Stimulated activated CD4-positive, alpha-beta T cell treated with anti-CD3 and anti-CD28 coated beads, Interleukin-1b, Interleukin-23, amount 100 ng/mL, for 4 hours (primary cell): ENCODE results near the gene TRIM41.
A peak's percentile ranks its signal among the peaks of the same experiment; 100 is the strongest.
"Not testable (repeated sequence)": the region's sequence is repeated elsewhere in the genome, so short reads cannot be mapped to it uniquely, and the experiment has no call there.

Source experiments
- DNase-seq, 2 donors: peaks; one replicate each; pipeline ENCODE4 v3.0.0-alpha.2; 2020; ENCODE audit warnings: low read depth in 2 of 2

The TRIM41 gene

GRCh38 chr5:181255276-181255675 lies 32.2 kb downstream of the TRIM41 start:
- DNase-seq: no peak

- DNase-seq: no peak
Observed at GRCh38 chr5:181255836-181256578, 32.9 kb downstream of the TRIM41 start.

- DNase-seq: no peak
Observed at GRCh38 chr5:181258576-181258975, 35.5 kb downstream of the TRIM41 start.

- DNase-seq: no peak
Observed at GRCh38 chr5:181259283-181259682, 36.2 kb downstream of the TRIM41 start.

- DNase-seq: no peak
Observed at GRCh38 chr5:181259974-181260719, 37.1 kb downstream of the TRIM41 start.

GRCh38 chr5:181260720-181261319 lies 37.7 kb downstream of the TRIM41 start, which contains the start of gene TRIM52:
TRIM52 (minus strand) TSS chr5:181261143; CDS start chr5:181260813, 330 bp downstream.
- peak; percentile 87 to 88 for DNase-seq

- DNase-seq: peak; percentile 56 to 70
Observed at GRCh38 chr5:181261320-181262049, 38.4 kb downstream of the TRIM41 start.

GRCh38 chr5:181263633-181264032 lies 40.6 kb downstream of the TRIM41 start:
- DNase-seq: no peak

- DNase-seq: no peak
Observed at GRCh38 chr5:181265092-181265671, 42.1 kb downstream of the TRIM41 start.

- not testable (repeated sequence) for DNase-seq
Observed at GRCh38 chr5:181267291-181267904, 44.3 kb downstream of the TRIM41 start.

GRCh38 chr5:181267907-181268306 lies 44.8 kb downstream of the TRIM41 start:
- not testable (repeated sequence) for DNase-seq

GRCh38 chr5:181271081-181271480 lies 48.0 kb downstream of the TRIM41 start:
- DNase-seq: no peak

GRCh38 chr5:181273433-181273744 lies 50.3 kb downstream of the TRIM41 start:
- DNase-seq: not testable (repeated sequence)

- DNase-seq: no peak
Observed at GRCh38 chr5:181280251-181280762, 57.2 kb downstream of the TRIM41 start.

- DNase-seq: no peak
Observed at GRCh38 chr5:181281077-181281983, 58.2 kb downstream of the TRIM41 start.

- DNase-seq: no peak
Observed at GRCh38 chr5:181281984-181282316, 58.9 kb downstream of the TRIM41 start.

- not testable (repeated sequence) for DNase-seq
Observed at GRCh38 chr5:181282415-181282814, 59.3 kb downstream of the TRIM41 start.

- no peak for DNase-seq
Observed at GRCh38 chr5:181282874-181283273, 59.8 kb downstream of the TRIM41 start.

- DNase-seq: no peak
Observed at GRCh38 chr5:181283347-181283746, 60.3 kb downstream of the TRIM41 start.
